NCI-H774 (cell line): ENCODE data around the gene MCC.

Experiments
- DNase-seq: peaks from one replicate; lab custom pipeline; 2025; lab: John Stamatoyannopoulos, UW

MCC gene

DNA sequence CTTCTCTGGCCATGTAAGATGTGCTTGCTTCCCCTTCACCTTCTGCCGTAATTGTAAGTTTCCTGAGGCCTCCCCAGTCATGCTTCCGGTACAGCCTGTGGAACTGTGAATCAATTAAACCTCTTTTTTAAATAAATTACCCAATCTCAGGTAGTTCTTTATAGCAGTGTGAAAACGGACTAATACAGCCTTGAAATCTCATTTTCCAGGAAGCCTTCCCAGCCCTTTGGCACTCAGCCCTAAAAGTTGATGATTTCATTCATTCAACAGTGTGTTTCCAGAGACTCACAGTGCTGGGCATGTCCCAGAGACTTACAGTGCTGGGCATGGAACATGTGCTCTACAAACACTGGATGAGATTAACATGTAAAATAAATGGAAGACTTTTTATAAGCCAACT, 375.8 kb downstream of the MCC start:
- DNase-seq = no peak

DNA sequence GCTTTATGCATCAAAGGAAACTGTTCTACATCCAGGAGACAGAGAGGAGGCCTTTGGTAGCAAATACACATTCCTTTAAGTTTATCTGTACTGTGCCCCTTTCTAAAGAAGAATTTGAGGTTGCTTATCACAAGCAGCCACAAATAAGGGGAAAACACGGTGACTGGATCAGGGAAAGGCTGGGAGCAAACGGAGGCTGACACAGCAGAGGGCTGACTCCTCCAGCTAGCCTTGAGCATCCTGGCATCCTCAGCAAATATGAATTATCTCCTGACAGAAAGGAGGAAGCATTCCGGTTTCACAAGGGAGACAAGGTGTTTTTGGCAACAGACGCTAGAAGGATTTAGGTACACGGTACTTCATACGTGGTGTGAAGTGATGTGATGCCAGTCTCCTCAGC, 378.1 kb downstream of the MCC start:
- DNase-seq = no peak

DNA sequence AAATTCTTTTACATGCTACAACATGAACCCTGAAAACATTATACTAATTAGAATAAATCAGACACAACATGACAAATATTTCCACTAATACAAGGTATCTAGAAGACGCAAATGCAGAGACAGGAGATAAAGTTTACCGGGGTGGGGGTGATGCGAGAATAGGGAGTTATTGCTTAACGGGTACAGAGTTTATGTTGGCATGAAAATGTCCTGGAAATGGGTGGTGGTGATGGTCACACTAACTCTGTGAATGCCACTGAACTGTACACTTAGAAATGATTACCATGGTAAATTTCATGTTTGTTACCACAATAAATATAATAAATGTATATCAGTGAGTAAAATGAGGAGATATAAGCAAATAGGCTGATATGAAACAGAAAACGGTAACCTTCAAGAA, 378.9 kb downstream of the MCC start:
- no peak for DNase-seq

DNA sequence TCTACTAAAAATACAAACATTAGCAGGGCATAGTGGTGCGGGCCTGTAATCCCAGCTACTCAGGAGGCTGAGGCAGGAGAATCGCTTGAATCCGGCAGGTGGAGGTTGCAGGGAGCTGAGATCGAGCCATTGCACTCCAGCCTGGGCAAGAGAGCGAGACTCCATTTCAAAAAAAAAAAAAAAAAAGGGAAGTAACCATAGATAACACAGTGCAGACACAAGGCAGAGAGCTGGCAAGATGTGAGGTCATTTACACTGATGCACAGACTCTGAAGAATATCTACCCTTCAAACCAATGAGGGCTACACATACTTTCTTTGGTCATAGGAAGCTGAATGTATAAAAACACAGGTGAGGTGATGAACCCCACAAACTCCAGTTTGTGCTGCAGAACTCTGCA, 379.8 kb downstream of the MCC start:
- DNase-seq = no peak

DNA sequence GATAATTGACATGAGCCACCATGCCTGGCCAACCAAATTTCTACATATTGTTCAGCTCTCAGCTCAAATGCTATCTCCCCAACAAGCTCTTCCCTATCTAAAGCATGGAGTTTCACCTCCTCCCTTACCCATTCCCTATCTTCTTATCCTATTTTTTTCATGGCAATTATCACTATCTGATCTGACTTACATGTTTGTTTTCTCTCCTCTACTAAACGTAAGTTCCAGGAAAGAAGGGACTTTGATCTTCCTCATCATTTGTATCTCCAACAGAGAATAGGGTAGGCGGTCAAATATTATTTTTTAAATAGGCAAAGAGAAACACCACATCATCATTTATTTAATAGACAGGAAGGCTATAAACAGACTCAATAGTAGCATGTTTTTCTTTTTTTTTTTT, 381.4 kb downstream of the MCC start:
- DNase-seq = no peak

DNA sequence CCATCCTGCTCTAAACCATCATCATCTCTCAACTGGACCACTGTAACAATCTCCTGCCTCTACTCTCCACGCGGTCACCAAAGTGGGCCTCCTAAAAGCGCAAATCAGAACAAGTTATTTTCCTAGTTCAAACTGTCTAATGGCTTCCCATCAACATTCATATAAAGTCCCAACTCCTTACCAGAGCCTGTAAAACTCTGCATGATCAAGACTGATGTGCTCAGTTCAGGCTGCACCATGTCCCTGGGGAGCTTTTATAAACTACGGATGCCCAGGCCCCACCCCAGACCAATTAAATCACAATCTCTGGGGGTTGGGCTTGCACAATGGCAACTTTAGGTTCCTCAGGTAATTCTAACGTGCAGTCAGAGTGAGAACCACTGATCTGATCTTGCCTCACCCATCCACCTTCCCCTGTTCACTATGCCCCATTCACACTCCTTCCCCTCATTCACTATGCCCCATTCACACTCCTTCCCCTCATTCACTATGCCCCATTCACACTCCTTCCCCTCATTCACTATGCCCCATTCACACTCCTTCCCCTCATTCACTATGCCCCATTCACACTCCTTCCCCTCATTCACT, 382.5 kb downstream of the MCC start:
- no peak for DNase-seq

DNA sequence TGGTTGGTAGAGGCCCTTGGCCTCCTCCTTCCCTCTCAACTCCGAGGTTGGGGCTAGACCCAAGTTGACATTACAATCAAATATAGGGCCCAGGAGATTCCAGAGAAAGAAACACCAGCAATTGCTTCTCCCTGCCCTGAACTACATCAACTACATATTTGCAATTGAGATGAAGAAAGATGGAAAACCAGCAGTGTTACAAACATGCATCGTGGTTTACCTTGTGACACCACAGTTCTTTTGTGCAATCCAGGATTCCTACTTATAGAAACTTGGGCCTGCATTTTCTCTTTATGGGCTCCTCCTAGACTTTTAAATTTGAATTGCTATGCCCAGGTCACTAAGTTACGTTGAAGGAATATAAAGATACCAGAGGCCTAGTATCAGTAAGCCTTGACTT, 384.9 kb downstream of the MCC start:
- DNase-seq = no peak

DNA sequence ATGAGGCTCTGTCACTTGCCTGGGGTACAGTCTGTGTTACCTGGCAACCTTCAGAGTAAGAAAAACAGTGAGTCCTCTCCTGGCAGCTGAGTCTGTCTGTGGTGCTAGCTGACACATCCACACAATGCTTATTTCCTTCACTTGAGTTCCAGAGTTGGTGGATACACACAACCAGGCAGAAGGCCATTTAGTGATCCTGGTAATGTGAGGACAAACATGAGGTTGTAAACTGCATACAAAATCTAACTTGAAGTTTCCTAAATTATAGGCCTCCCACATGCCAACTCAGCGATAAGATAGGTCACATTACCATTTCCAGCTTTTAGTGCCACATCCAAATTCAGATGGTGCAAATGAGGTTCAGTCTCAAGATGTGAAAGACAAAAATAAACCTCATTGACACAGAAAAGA, 386.1 kb downstream of the MCC start:
- no peak for DNase-seq

DNA sequence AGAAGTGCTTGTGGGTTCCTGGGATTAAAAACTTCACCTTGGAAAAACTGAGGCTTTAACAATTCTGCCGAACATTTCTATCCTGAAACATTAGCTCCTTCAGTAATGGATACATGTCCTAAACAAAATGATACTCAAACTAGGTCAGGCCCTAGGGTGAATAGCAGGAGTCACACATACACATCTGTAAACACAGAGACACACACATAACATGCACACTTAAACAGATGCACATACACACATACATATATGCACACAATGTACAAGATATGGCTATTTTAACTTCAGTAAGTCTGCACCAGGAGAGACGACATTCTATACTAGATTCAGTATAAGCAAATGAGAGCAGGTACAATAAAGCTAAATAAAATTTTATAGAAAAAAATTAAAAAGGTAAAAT, 387.3 kb downstream of the MCC start:
- DNase-seq = no peak

DNA sequence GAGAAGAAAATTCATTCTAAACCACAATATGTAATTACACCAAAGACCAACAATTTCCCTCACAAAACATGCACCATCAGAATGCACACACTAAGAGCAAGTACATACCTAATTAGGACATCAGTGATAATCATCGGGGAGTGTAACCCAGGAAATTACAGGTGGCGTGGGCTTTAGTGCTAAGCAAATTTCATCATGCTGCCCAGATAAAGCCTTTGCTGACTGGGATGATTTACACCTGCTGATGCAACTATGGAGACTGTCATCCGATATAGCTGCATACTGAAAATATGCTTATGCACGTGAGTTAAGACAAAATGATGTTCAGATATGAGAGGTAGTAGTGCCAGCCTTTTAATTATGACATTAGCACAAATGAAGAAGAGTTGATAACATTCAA, 388.4 kb downstream of the MCC start:
- DNase-seq = no peak

DNA sequence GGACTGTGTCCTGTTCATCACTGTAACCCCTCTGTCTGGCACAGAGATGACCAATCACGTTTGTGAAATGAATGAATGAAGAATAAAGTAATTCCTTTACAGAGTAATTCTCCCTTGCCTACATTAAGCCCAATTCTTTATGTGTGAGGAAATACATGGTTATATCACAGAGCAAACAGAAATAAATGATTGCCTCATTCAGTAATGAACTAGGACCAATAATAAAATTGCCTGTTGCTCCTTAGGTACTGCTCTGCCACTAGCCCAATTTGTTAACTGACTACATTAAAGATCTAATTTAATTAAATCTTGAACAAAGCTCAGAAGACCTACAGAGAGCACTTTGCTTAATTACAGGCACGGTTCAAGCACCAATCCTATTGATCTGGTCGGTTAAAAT, 389.9 kb downstream of the MCC start:
- no peak for DNase-seq

DNA sequence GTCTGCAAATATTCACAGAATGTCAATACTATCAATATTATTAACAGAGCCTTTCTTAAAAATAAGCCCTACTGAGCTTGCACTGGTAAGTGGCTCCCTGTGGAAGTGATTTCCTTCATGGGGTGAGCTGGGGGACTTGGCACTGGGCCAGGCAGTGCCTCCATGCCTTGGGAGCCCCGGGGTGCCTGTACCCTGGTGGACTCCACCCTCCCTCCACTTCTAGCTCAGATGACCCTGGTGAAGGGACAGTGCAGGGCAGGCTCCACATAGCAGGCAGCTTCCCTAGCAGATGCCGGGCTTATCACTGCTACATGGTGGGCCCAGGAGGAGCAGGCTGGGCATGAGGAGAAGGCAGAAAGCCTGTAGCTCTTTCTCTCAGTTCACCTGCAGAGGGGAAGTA, 392.4 kb downstream of the MCC start:
- no peak for DNase-seq

DNA sequence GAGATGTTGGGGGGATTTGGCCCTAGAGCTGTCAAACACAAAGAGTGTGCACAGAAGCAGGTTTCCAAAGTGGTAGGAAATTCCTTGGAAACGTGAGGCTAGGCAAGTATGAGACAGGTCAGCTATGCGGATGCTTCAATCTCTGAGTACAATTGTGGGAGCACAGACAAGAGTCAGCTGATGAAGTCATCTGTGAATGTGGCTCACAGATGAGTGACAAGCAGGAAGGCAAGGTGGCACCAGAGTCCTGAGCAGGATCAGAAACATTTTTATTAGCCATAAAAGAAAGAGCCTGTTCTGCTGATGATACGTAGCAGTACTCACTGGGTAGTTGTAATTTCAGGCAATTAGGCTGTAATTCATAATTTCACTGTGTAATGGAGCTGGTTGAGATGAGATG, 394.7 kb downstream of the MCC start:
- DNase-seq = no peak

DNA sequence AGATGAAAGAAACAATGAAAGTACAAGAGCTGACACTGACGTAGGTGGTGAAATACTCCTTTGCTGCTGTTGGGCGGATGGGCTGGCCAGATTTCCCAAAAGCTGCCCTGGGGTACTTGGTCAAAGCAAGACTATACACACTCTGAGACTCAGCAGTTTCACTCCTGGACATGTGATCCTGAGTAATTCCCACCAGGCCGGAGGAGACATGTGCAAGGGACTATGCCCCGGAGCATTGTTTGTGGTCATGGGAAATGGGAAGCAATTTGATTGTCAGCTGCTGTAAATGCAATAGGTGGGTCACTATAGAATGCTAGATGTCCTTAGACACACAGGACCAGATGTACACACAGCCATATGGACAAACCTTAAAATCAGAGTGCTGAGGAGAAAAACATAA, 395.6 kb downstream of the MCC start:
- DNase-seq = no peak

DNA sequence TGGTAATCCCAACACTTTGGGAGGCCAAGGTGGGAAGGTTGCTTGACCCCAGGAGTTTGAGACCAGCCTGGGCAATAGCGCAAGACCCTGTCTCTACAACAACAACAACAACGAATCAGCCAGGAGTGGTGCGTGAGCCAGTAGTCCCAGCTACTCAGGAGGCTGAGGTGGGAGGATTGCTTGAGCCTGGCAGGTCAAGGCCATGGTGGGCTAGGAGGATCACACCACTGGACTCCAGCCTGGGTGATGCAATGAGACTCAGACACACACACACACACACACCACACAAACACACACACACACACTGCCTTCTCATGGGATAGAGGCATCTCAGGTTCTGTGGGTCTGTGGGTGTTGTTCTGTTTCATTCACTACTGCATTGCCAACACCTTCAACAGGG, 396.6 kb downstream of the MCC start:
- no peak for DNase-seq

DNA sequence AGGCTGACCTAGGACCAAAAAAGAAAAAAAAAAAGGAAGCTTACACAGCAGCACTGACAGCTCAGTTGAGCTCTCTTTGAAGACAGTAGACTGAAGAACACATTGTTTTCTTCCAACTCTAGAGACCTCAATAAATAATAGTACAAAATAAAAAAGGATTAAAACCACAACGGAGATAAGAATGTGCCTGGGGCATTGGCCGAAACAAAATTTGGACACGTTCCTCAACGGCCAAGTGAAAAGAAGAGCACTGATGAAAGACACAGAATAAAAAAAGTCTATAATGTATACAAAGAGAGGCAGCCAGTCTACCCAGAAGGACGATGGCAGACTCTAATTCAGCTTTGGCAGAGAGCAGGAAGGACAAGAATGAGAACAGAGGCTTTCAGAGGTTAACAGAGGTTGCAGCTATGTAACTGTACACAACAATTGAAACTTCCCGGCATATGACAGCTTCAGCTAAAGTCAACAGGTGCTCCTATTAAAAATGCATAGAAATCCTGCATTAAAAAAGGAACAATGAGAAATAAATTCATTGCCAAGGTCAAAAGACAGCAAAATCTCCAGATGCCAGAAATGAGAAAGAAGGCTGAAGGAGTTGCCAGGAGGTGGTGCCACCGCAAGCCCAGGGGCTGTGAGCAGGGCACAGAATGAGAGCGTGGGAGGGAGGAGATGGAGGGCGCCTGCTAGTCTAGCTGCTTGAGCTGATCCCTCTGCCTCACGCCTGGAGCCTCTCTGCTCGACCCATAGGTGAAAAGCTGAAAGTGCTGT, 397.7 kb downstream of the MCC start:
- DNase-seq = no peak

DNA sequence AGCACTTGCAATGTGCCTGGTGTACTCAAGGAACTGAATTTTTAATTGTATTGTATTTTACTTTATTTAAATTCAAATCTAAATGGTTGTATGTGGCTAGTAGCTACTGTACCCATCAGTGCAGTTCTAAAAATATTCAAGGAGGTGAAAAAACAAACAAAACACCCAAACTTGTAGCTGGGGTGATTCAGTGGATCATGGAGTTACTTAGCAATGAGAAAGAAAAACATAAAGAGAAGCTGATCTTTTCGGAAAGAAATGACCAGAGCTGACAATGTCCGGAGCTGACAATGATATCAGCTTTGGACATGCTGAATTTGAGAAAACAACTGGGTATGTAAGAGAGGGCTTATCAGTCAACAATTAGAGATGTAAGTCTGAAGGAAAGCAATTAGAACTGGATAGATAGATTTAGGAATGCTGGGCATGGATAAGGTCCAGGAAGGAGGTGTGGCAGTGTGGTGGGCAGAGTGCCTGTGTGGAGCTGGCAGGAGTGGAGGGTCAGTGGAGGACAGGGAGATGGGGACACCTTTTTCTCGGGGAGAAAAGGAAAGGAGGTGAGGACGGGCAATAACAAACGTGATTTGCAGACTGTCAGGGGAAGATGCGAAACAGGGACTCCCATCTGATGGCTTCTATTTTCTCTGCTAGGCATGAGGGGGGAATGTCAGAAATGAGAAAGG, 398.5 kb downstream of the MCC start:
- no peak for DNase-seq

DNA sequence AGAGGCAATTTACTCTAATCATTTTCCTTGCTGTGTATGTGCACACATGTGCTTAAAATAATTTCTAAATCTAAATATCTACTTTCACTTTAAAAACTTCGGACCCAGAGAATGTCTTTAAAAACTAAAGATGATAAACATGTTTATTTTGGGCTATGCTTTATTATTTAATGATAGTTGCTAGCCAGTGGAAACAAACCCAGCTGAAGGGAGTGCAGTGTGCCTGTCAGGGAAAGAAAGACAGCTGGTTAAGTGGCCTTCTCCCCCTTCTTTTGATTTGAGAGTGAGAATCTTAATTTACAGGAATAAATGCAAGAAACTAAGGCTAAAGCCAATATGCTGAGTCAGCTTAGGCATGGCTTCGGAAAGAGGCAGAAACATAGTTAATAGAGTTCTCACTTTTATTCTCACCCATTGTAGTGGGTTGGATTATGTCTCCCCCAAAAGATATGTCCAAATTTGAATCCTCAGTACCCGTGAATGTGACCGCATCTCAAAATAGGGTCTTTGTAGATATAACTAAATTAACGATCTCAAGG, 400.2 kb downstream of the MCC start:
- no peak for DNase-seq

DNA sequence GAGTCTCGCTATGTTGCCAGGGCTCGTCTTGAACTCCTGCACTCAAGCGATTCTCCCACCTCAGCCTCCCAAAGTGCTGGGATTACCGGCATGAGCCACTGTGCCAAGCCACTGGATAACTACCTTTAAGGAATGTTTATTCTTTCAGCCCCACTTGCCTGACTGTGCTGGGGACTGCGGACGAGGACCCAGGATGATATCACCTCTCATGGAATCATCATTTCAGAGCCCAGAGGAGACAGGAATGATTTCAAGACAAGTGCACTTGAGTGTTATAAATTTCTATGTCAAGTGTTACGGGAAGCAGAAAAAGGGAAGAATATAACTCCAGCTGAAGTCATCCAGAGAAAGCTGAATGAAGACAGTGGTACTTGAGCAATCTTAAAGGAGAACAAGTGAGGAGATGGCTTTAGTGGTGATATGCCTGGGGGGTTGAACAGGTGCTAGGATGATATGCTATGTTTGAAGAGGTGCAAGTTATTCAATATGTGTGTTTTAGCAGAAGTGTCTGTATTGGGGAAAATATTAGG, 402.3 kb downstream of the MCC start:
- DNase-seq = no peak

DNA sequence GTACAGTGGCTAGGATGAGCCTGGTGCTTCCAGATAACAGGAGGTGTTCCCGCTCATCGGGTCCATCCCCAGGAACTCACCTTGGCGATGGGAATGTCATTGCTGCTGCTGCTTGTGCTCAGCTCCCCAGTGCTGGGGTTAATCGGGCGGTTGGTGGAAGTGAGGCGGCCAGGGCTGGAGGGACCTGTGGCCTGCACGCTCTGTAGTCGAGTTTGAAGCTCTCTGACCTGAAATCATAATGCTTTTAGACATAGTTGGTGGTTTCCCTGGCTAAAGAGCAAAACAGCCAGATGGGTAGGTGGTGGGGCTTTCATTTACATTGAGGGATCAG, 403.2 kb downstream of the MCC start:
- no peak for DNase-seq

DNA sequence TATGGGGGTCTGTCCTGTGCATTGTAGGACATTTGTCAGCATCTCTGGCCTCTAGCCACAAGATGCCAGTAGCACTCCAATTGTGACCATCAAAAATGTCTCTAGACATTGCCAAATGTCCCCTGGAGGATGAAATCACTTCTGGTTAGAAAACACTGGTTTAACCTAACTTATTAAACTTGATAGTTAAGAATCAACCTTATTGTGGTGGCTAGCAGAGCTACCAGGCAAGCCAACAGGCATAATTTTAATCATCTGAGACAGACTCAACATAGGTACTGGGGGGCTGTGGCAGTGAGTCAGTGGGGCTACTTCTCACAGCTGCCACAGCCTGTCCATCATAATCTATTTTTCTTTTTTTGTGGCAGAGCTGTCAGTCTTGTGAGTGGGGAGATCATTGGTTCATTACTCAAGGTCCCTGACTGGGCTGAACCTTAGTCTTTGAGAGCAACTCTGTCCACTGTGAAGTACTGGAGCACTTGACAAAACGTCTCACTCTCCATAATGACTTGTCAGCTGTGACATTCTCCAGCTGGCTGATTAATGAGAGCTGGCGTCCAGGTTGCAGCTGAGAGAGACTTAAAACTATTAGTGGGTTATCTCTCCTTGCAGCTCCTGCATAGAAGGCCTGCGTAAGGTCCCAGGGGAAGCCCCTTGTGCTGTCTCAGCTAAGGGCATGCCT, 403.7 kb downstream of the MCC start:
- DNase-seq = no peak

DNA sequence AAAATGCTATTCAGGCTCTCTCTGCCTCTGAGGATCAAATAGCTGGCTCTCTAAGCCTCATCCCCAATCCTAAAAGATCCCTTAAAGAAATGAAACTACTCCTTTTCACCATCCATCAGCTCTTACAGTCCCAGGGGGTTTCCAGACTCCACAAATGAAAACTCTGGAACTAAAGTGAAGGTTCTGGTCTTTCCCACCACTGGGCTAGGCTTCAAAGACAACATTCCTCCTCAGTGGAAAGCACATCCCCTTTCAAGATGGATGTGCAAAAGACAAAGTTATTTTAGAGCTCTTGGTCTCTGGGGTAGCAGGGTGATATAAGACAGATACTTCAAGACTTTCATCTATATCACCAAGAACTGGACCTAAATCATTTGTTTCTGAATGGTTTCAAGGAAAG, 404.8 kb downstream of the MCC start:
- DNase-seq = no peak

DNA sequence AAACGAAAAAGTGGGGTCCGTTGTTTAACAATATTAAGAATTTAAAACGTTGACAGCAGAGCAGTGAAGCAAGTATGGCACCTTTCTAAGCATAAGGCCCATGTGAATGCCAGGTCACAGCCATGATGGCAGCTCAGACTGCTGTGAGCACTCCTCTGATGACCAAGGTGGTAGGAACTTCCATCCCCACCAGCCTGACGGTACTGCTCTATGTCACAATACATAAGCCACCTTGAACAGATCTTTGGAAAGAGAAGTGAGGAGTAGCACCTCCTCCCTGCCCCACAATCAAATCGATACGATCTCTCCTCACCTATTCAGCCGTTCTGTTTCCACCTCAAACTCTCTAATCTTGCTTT, 405.7 kb downstream of the MCC start:
- no peak for DNase-seq
